HCT116 (cell line): Measurements from ENCODE around the gene SPRN. TPM values are rescaled to one million over a fixed set of nuclear protein-coding genes. Genes with fewer than 3 reads are reported as not detected.

ENCODE experiments used
- ATAC-seq: fragments of 200-7000 bp; cut with Tn5 transposase; 2 replicates; pipeline ENCODE4 v1.9.1; 2020; ENCODE audit warnings: mild to moderate bottlenecking, moderate library complexity
- BruUV-seq: library from RNA; stranded (reverse); fragments of 400-500 nt; replicated peaks from 2 replicates; lab custom pipeline; 2021; lab: Mats Ljungman, UMichigan
- CTCF ChIA-PET: fragments of 300-600 bp; sonication (Branson Sonifier 250); formaldehyde crosslinking; loops from one replicate; lab custom pipeline; 2021; ENCODE audit warnings: antibody characterized with exemption; lab: Charles Lee
- POLR2A ChIA-PET: fragments of 300-600, 350-600 bp; sonication (Branson Sonifier 250); formaldehyde crosslinking; loops from one replicate; lab custom pipeline; 2021; ENCODE audit warnings: antibody characterized with exemption; lab: Charles Lee
- RAD21 ChIA-PET, 2 experiments: fragments of 300-600 bp; sonication (Branson Sonifier 250); formaldehyde crosslinking; loops; one replicate each; lab custom pipeline; 2023; ENCODE audit warnings: low total read pairs in 2 of 2; ENCODE audit not compliant: uncharacterized antibody in 2 of 2, unreplicated experiment in 2 of 2, low non-redundant PET in 1 of 2; lab: Charles Lee
- DNase-seq: peaks from one replicate; pipeline ENCODE4 v3.0.0-alpha.2; 2010; ENCODE audit warnings: low read depth, low spot score
- H2AFZ ChIP-seq: fragments of 200-600 bp; shearing (Covaris generic), sonication (generic); 2 replicates; pipeline ENCODE4 v1.6.1; 2017; ENCODE audit warnings: low read depth, mixed run types, mixed read lengths, antibody characterized with exemption, low read length; ENCODE audit not compliant: poor library complexity, severe bottlenecking
- H3K27ac ChIP-seq: 2 replicates; pipeline ENCODE4 v1.5.1; 2012; ENCODE audit warnings: low read depth, low read length
- H3K27me3 ChIP-seq: fragments of 200-600 bp; sonication (generic); 2 replicates; pipeline ENCODE4 v1.6.1; 2016; ENCODE audit warnings: mixed run types, low read length, mixed read lengths; ENCODE audit not compliant: insufficient read depth
- H3K36me3 ChIP-seq, 2 experiments: fragments of 200-500 bp in 1 of 2; fragments of 200-600 bp in 1 of 2; sonication (Bioruptor generic) in 1 of 2; sonication (generic) in 1 of 2; 2 replicates each; pipeline versions ENCODE4 v1.5.1 to v1.6.1; 2014 to 2016; ENCODE audit warnings: low read length in 2 of 2, inconsistent platforms in 1 of 2, mixed read lengths in 1 of 2, mixed run types in 1 of 2; ENCODE audit not compliant: insufficient read depth in 2 of 2, control insufficient read depth in 1 of 2
- H3K4me1 ChIP-seq, 2 experiments: fragments of 200-600 bp in 1 of 2; sonication (generic) in 1 of 2; 2 replicates each; pipeline versions ENCODE4 v1.5.1 to v1.6.1; 2012 to 2017; ENCODE audit warnings: low read length in 2 of 2, inconsistent platforms in 1 of 2, mild to moderate bottlenecking in 1 of 2, mixed read lengths in 1 of 2, mixed run types in 1 of 2, moderate library complexity in 1 of 2; ENCODE audit not compliant: insufficient read depth in 2 of 2, control insufficient read depth in 1 of 2
- H3K4me2 ChIP-seq: fragments of 200-600 bp; sonication (generic); 2 replicates; pipeline ENCODE4 v1.6.1; 2017; ENCODE audit warnings: mixed run types, low read length, mixed read lengths
- H3K4me3 ChIP-seq, 2 experiments: fragments of 200-600 bp in 1 of 2; sonication (generic) in 1 of 2; replicated peaks in 1 of 2; 2 replicates each; pipeline ENCODE4 v1.5.1; 2011 to 2016; ENCODE audit warnings: low read length in 2 of 2, control low read depth in 1 of 2, low read depth in 1 of 2, mild to moderate bottlenecking in 1 of 2, mixed read lengths in 1 of 2, mixed run types in 1 of 2
- H3K79me2 ChIP-seq: fragments of 200-600 bp; sonication (generic); 2 replicates; pipeline ENCODE4 v1.6.1; 2017; ENCODE audit warnings: mild to moderate bottlenecking, mixed run types, low read length, moderate library complexity, mixed read lengths; ENCODE audit not compliant: insufficient read depth
- H3K9ac ChIP-seq: fragments of 200-600 bp; sonication (generic); 2 replicates; pipeline ENCODE4 v1.6.1; 2016; ENCODE audit warnings: low read length, mixed read lengths
- H3K9me2 ChIP-seq: fragments of 200-600 bp; sonication (generic), shearing (Covaris generic); 2 replicates; pipeline ENCODE4 v1.6.1; 2017; ENCODE audit warnings: mixed run types, mild to moderate bottlenecking, moderate library complexity; ENCODE audit not compliant: insufficient read depth
- H3K9me3 ChIP-seq, 2 experiments: fragments of 200-500 bp in 1 of 2; fragments of 200-600 bp in 1 of 2; sonication (Bioruptor generic) in 1 of 2; sonication (generic) in 1 of 2; 2 replicates each; pipeline ENCODE4 v1.6.1; 2014 to 2017; ENCODE audit warnings: low read length in 2 of 2, mixed read lengths in 2 of 2, inconsistent platforms in 1 of 2, low read depth in 1 of 2, mild to moderate bottlenecking in 1 of 2, mixed run types in 1 of 2, moderate library complexity in 1 of 2; ENCODE audit not compliant: control insufficient read depth in 1 of 2, insufficient read depth in 1 of 2
- H4K20me1 ChIP-seq: fragments of 200-600 bp; sonication (generic), shearing (Covaris generic); 2 replicates; pipeline ENCODE4 v1.6.1; 2017; ENCODE audit warnings: mixed run types, mild to moderate bottlenecking, moderate library complexity; ENCODE audit not compliant: insufficient read depth
- MAX ChIP-seq: IDR thresholded peaks from 2 replicates; pipeline ENCODE4 v1.6.1; 2012
- REST ChIP-seq: IDR thresholded peaks from 2 replicates; pipeline ENCODE4 v1.6.1; 2012; ENCODE audit warnings: low read depth
- SRF ChIP-seq: IDR thresholded peaks from 2 replicates; pipeline ENCODE4 v1.6.1; 2012; ENCODE audit warnings: low read depth
- intact Hi-C: fragments of 100-400 bp; cut with micrococcal nuclease; formaldehyde crosslinking; loops from 2 replicates; pipeline ENCODE4 v1.10.0; 2022
- total RNA-seq: library from RNA; stranded (reverse); gene quantifications from one replicate; pipeline ENCODE4 v1.2.1, GENCODE V29; 2021; ENCODE audit not compliant: unreplicated experiment
- TF ChIP-seq, protein P1 (sequence below): IDR thresholded peaks from 2 replicates; pipeline ENCODE4 v1.6.1; 2011; ENCODE audit warnings: mild to moderate bottlenecking, low read length, moderate library complexity; ENCODE audit not compliant: insufficient replicate concordance; ENCODE audit errors: extremely low read depth

Gene SPRN
- total RNA-seq, 1 experiment from 2014 or later: not detected

GRCh38 chr10:133385214-133385613 is 39.2 kb downstream of the SPRN start:
- no TSS peak for BruUV-seq
- no peaks in the 10 kb centered on the region for H3K9me3 ChIP-seq
- intact Hi-C loops: no loop called here
- H3K4me1 ChIP-seq: peaks cover 0 to 5% of the 10 kb centered on the region in 2 experiments; a peak in 3 of 4 replicates
- no peaks in the 10 kb centered on the region for H3K27me3 ChIP-seq
- no peaks in the 10 kb centered on the region for H4K20me1 ChIP-seq
- H3K4me2 ChIP-seq: no peak overlapping the region
- H3K36me3 ChIP-seq: no peaks in the 10 kb centered on the region
- TF ChIP-seq REST: no peak
- TF ChIP-seq SRF: no peak
- TF ChIP-seq, protein P1, sequence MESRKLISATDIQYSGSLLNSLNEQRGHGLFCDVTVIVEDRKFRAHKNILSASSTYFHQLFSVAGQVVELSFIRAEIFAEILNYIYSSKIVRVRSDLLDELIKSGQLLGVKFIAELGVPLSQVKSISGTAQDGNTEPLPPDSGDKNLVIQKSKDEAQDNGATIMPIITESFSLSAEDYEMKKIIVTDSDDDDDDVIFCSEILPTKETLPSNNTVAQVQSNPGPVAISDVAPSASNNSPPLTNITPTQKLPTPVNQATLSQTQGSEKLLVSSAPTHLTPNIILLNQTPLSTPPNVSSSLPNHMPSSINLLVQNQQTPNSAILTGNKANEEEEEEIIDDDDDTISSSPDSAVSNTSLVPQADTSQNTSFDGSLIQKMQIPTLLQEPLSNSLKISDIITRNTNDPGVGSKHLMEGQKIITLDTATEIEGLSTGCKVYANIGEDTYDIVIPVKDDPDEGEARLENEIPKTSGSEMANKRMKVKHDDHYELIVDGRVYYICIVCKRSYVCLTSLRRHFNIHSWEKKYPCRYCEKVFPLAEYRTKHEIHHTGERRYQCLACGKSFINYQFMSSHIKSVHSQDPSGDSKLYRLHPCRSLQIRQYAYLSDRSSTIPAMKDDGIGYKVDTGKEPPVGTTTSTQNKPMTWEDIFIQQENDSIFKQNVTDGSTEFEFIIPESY: no peak
- TF ChIP-seq MAX: no peak
- no peaks in the 10 kb centered on the region for H3K79me2 ChIP-seq
- H2AFZ ChIP-seq: no peak overlapping the region
- ChIA-PET CTCF (no interaction called here), POLR2A (no interaction called here), RAD21 (no interaction called here)
- H3K9ac ChIP-seq: no peak overlapping the region
- H3K4me3 ChIP-seq: no peak overlapping the region
- DNase-seq: no peak
- H3K9me2 ChIP-seq: no peaks in the 10 kb centered on the region
- H3K27ac ChIP-seq: no peak overlapping the region
- ATAC-seq: no peak
